GM23338 (cell line): ENCODE results near the gene LONRF3. TPM values are rescaled to one million over a fixed set of nuclear protein-coding genes. Genes with fewer than 3 reads are reported as not detected.

Experiments used
- ATAC-seq: fragments of 200-7000 bp; cut with Tn5 transposase; 3 replicates; pipeline ENCODE4 v1.9.1; 2020
- DNase-seq: peaks from one replicate; pipeline ENCODE4 v3.0.0-alpha.2; 2015; ENCODE audit warnings: low spot score
- H2AFZ ChIP-seq: fragments of 200-600 bp; sonication (generic); 2 replicates; pipeline ENCODE4 v1.8.0; 2016; ENCODE audit warnings: antibody characterized with exemption, mild to moderate bottlenecking, moderate library complexity
- H3F3A ChIP-seq: fragments of 200-600 bp; sonication (generic); replicated peaks from 2 replicates; pipeline ENCODE4 v1.8.0; 2017; ENCODE audit warnings: antibody characterized with exemption, mixed run types, low read depth
- H3K27ac ChIP-seq: fragments of 200-600 bp; sonication (generic); 2 replicates; pipeline ENCODE4 v1.6.1; 2016; ENCODE audit warnings: low read depth
- H3K27me3 ChIP-seq: fragments of 200-600 bp; sonication (generic); 2 replicates; pipeline ENCODE4 v1.8.0; 2016; ENCODE audit warnings: mild to moderate bottlenecking, mixed run types, moderate library complexity; ENCODE audit not compliant: insufficient read depth
- H3K36me3 ChIP-seq: fragments of 200-600 bp; sonication (generic); 2 replicates; pipeline ENCODE4 v1.8.0; 2016; ENCODE audit warnings: mild to moderate bottlenecking; ENCODE audit not compliant: insufficient read depth
- H3K4me1 ChIP-seq: fragments of 200-600 bp; sonication (generic); 2 replicates; pipeline ENCODE4 v1.8.0; 2016; ENCODE audit warnings: mild to moderate bottlenecking, moderate library complexity; ENCODE audit not compliant: insufficient read depth
- H3K4me2 ChIP-seq: fragments of 200-600 bp; sonication (generic); 2 replicates; pipeline ENCODE4 v1.7.1; 2017; ENCODE audit warnings: mixed run types
- H3K4me3 ChIP-seq: fragments of 200-600 bp; sonication (generic); 2 replicates; pipeline ENCODE4 v1.6.1; 2016; ENCODE audit warnings: mixed run types
- H3K79me2 ChIP-seq: fragments of 200-600 bp; sonication (generic); replicated peaks from 2 replicates; pipeline ENCODE4 v1.8.0; 2017; ENCODE audit warnings: mild to moderate bottlenecking; ENCODE audit not compliant: insufficient read depth
- H3K9me2 ChIP-seq: fragments of 200-600 bp; sonication (generic); 2 replicates; pipeline ENCODE4 v1.8.0; 2017; ENCODE audit not compliant: insufficient read depth
- H4K20me1 ChIP-seq: fragments of 200-600 bp; sonication (generic); replicated peaks from 2 replicates; pipeline ENCODE4 v1.8.0; 2017; ENCODE audit warnings: mild to moderate bottlenecking; ENCODE audit not compliant: insufficient read depth
- H3K27ac Mint-ChIP-seq: 2 replicates; pipeline ENCODE4 v1.8.0; 2020; ENCODE audit warnings: inconsistent platforms, mild to moderate bottlenecking, moderate library complexity, mixed read lengths
- H3K27me3 Mint-ChIP-seq: 3 replicates; pipeline ENCODE4 v1.8.0; 2022; ENCODE audit warnings: low read depth, mild to moderate bottlenecking, moderate library complexity, mixed read lengths, inconsistent platforms; ENCODE audit not compliant: insufficient read depth, poor library complexity
- H3K36me3 Mint-ChIP-seq: 3 replicates; pipeline ENCODE4 v1.8.0; 2021; ENCODE audit warnings: low read depth, mild to moderate bottlenecking, inconsistent platforms, moderate library complexity, mixed read lengths
- H3K4me1 Mint-ChIP-seq: 3 replicates; pipeline ENCODE4 v1.8.0; 2020; ENCODE audit warnings: mild to moderate bottlenecking, inconsistent platforms, mixed read lengths
- H3K4me3 Mint-ChIP-seq: 3 replicates; pipeline ENCODE4 v1.8.0; 2021; ENCODE audit warnings: moderate library complexity, mild to moderate bottlenecking, inconsistent platforms, mixed read lengths
- H3K9me3 Mint-ChIP-seq: 3 replicates; pipeline ENCODE4 v1.8.0; 2020; ENCODE audit warnings: moderate library complexity, mild to moderate bottlenecking, inconsistent platforms, mixed read lengths
- CREB1 ChIP-seq: fragments of 250-450 bp; sonication (Bioruptor Pico); IDR thresholded peaks from 2 replicates; pipeline ENCODE4 v1.5.0; 2020; ENCODE audit warnings: low read depth, mild to moderate bottlenecking, moderate library complexity
- CTCF ChIP-seq, 2 experiments: fragments of 200-600 bp in 1 of 2; sonication (generic) in 1 of 2; conservative IDR thresholded peaks; 2 replicates each; pipeline versions ENCODE4 v1.5.1 to v1.6.1; 2016 to 2017; ENCODE audit warnings: antibody characterized with exemption in 2 of 2, low read depth in 2 of 2, mild to moderate bottlenecking in 2 of 2, moderate library complexity in 1 of 2
- ETS1 ChIP-seq: IDR thresholded peaks from 2 replicates; pipeline ENCODE4 v1.6.1; 2016; ENCODE audit warnings: antibody characterized with exemption
- EZH2 ChIP-seq: fragments of 200-600 bp; sonication (generic); IDR thresholded peaks from one replicate; pipeline ENCODE4 v1.8.0; 2017; ENCODE audit warnings: antibody characterized with exemption, mild to moderate bottlenecking, low read depth; ENCODE audit not compliant: unreplicated experiment
- EZH2phosphoT487 ChIP-seq: fragments of 200-600 bp; sonication (generic); IDR thresholded peaks from one replicate; pipeline ENCODE4 v1.8.1; 2018; ENCODE audit warnings: antibody characterized with exemption; ENCODE audit not compliant: unreplicated experiment
- JUNB ChIP-seq: IDR thresholded peaks from one replicate; pipeline ENCODE4 v1.6.1; 2016; ENCODE audit warnings: antibody characterized with exemption; ENCODE audit not compliant: unreplicated experiment
- NANOG ChIP-seq: IDR thresholded peaks from 2 replicates; pipeline ENCODE4 v1.6.1; 2016; ENCODE audit warnings: antibody characterized with exemption, borderline replicate concordance
- POLR2AphosphoS5 ChIP-seq: IDR thresholded peaks from 2 replicates; pipeline ENCODE4 v1.6.1; 2016; ENCODE audit warnings: antibody characterized with exemption, low read depth
- REST ChIP-seq: IDR thresholded peaks from one replicate; pipeline ENCODE4 v1.6.1; 2018; ENCODE audit warnings: antibody characterized with exemption; ENCODE audit not compliant: unreplicated experiment
- STAT1 ChIP-seq: IDR thresholded peaks from one replicate; pipeline ENCODE4 v1.6.1; 2016; ENCODE audit warnings: antibody characterized with exemption; ENCODE audit not compliant: unreplicated experiment
- ZNF114 ChIP-seq: fragments of 250-450 bp; sonication (Bioruptor Pico); IDR thresholded peaks from 2 replicates; pipeline ENCODE4 v1.5.0; 2020; ENCODE audit warnings: mild to moderate bottlenecking, moderate library complexity
- ZNF331 ChIP-seq: fragments of 250-450 bp; sonication (Bioruptor Pico); IDR thresholded peaks from 2 replicates; pipeline ENCODE4 v1.5.0; 2020; ENCODE audit warnings: low read depth, mild to moderate bottlenecking, moderate library complexity
- ZNF462 ChIP-seq: fragments of 250-450 bp; sonication (Bioruptor Pico); IDR thresholded peaks from 2 replicates; pipeline ENCODE4 v1.5.0; 2020; ENCODE audit warnings: mild to moderate bottlenecking, moderate library complexity
- polyA plus RNA-seq: library from polyadenylated mRNA; unstranded; fragments of >200 nt; fragmentation: Nextera tagmentation; extraction: Ambion mirVana; gene quantifications from 2 replicates; pipeline ENCODE4 v1.2.1, GENCODE V29; 2016
- total RNA-seq: library from RNA; depleted of rRNA; stranded (reverse); fragments of >200 nt; shearing (Covaris generic); gene quantifications from 2 replicates; pipeline ENCODE4 v1.2.3, GENCODE V29; 2014

LONRF3 gene
- total and polyA plus RNA-seq, 2 experiments from 2014 or later, result 0.10 TPM; not detected in 1

- H3F3A ChIP-seq, result no peaks in the 10 kb centered on the region
- Mint-ChIP-seq H3K27ac (no peak overlapping the region), H3K9me3 (no peaks in the 10 kb centered on the region; the same call in 2 of the 3 replicates), H3K36me3 (no peaks in the 10 kb centered on the region), H3K4me3 (no peak overlapping the region), H3K27me3 (no peaks in the 10 kb centered on the region), H3K4me1 (peaks cover 7% of the 10 kb centered on the region; the same call in 2 of the 3 replicates)
- no peak overlapping the region for H2AFZ ChIP-seq
- H3K4me2 ChIP-seq, result no peak overlapping the region
- H3K36me3 ChIP-seq, result no peaks in the 10 kb centered on the region
- no peaks in the 10 kb centered on the region for H3K79me2 ChIP-seq
- H3K27ac ChIP-seq, result no peak overlapping the region
- H3K4me1 ChIP-seq, result peaks cover 10% of the 10 kb centered on the region; the same call in 1 of the 2 replicates
- DNase-seq, result no peak
- no peaks in the 10 kb centered on the region for H4K20me1 ChIP-seq
- no peak overlapping the region for H3K4me3 ChIP-seq
- TF ChIP-seq JUNB (no peak), EZH2phosphoT487 (no peak), CTCF (conservative IDR thresholded peaks at IDR 0.05; ENCODE audit: low read depth in 2 of 2) (no peak), ETS1 (no peak), REST (no peak), ZNF462 (CRISPR knock-in tag) (no peak), POLR2AphosphoS5 (no peak), CREB1 (CRISPR knock-in tag) (no peak), NANOG (no peak), ZNF114 (CRISPR knock-in tag) (no peak), EZH2 (no peak), STAT1 (no peak), ZNF331 (CRISPR knock-in tag) (no peak)
- no peaks in the 10 kb centered on the region for H3K9me2 ChIP-seq
- no peaks in the 10 kb centered on the region for H3K27me3 ChIP-seq
- no peak for ATAC-seq
Observed at GRCh38 chrX:119063428-119063827, 89.0 kb downstream of the LONRF3 start.
